Endothelial cell (in vitro differentiated cells): ENCODE data around the gene NUAK2. TPM values are rescaled to one million over a fixed set of nuclear protein-coding genes. Genes with fewer than 3 reads are reported as not detected.
"Not testable (repeated sequence)": the region's sequence is repeated elsewhere in the genome, so short reads cannot be mapped to it uniquely, and the experiment has no call there.

Experiments used
- DNase-seq: peaks from one replicate; pipeline ENCODE4 v3.0.0; 2021; ENCODE audit warnings: low spot score
- H3K27ac Mint-ChIP-seq: one replicate; pipeline ENCODE4 v1.8.0; 2021; ENCODE audit warnings: mixed read lengths, inconsistent platforms; ENCODE audit not compliant: unreplicated experiment
- H3K27me3 Mint-ChIP-seq: one replicate; pipeline ENCODE4 v1.8.0; 2021; ENCODE audit warnings: mild to moderate bottlenecking, moderate library complexity, mixed read lengths, inconsistent platforms; ENCODE audit not compliant: unreplicated experiment
- H3K36me3 Mint-ChIP-seq: one replicate; pipeline ENCODE4 v1.8.0; 2021; ENCODE audit warnings: mild to moderate bottlenecking, low read depth, mixed read lengths, inconsistent platforms; ENCODE audit not compliant: unreplicated experiment
- H3K4me1 Mint-ChIP-seq: one replicate; pipeline ENCODE4 v1.8.0; 2021; ENCODE audit warnings: mild to moderate bottlenecking, mixed read lengths, inconsistent platforms; ENCODE audit not compliant: unreplicated experiment
- H3K4me3 Mint-ChIP-seq: one replicate; pipeline ENCODE4 v1.8.0; 2021; ENCODE audit warnings: mild to moderate bottlenecking, mixed read lengths, inconsistent platforms; ENCODE audit not compliant: unreplicated experiment
- H3K9me3 Mint-ChIP-seq: one replicate; pipeline ENCODE4 v1.8.0; 2021; ENCODE audit warnings: mixed read lengths, inconsistent platforms; ENCODE audit not compliant: unreplicated experiment
- total RNA-seq: library from RNA; stranded (reverse); fragmentation: NEBNext Ultra II Directional; extraction: Animal tissue kit (Norgen Biotek cat#: 25700); gene quantifications from one replicate; pipeline ENCODE4 v1.2.1, GENCODE V29; 2021; ENCODE audit not compliant: unreplicated experiment
- TF ChIP-seq, protein P1 (sequence below): fragments of 200-600 bp; sonication (generic); IDR thresholded peaks from one replicate; pipeline ENCODE4 v1.5.0; 2021; ENCODE audit warnings: antibody characterized with exemption; ENCODE audit not compliant: unreplicated experiment

The NUAK2 gene
- total RNA-seq, 1 donor from 2014 or later, result 3.6 TPM

DNA sequence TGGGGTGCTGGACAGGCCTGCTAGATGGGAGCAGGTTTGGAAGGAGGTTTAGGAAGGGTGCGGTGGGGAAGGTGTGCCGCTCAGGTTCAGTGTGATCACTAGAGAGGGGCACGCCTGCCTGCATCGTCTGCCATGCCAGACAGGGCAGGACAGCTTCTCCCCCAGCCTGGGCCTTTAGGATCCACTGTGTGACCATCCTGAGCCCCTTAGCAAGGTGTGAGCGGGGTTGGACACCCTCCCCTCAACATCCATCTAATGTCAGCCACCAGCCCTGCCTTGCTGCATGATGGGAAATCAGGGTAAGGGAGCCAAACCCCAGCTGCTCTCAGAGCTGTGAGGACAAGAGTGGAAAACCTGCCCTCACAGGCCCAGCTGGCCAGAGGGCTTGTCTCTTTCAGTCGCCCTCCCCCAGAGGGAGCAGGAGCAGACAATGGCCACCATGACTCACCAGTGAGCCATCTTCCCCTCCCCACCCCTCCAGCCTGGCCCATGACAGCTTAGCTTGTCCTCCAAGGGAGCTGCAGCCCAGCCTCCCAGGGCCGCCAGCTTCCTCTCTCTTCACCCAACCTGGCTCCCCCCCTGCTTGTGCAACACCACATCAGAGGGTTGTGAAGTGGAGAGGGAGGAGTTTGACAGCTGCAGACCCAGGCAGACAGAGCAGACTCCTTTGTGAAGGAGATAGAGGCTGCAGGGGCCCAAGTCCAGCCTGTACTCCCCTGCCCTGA lies 37.0 kb downstream of the NUAK2 start:
- Mint-ChIP-seq H3K4me3 (no peak overlapping the region), H3K36me3 (no peaks in the 10 kb centered on the region), H3K9me3 (no peaks in the 10 kb centered on the region), H3K27ac (peak overlapping the region; percentile 20), H3K4me1 (peaks cover 26% of the 10 kb centered on the region), H3K27me3 (peaks cover 7% of the 10 kb centered on the region)
- peak; percentile 53 for DNase-seq
- TF ChIP-seq, protein P1, sequence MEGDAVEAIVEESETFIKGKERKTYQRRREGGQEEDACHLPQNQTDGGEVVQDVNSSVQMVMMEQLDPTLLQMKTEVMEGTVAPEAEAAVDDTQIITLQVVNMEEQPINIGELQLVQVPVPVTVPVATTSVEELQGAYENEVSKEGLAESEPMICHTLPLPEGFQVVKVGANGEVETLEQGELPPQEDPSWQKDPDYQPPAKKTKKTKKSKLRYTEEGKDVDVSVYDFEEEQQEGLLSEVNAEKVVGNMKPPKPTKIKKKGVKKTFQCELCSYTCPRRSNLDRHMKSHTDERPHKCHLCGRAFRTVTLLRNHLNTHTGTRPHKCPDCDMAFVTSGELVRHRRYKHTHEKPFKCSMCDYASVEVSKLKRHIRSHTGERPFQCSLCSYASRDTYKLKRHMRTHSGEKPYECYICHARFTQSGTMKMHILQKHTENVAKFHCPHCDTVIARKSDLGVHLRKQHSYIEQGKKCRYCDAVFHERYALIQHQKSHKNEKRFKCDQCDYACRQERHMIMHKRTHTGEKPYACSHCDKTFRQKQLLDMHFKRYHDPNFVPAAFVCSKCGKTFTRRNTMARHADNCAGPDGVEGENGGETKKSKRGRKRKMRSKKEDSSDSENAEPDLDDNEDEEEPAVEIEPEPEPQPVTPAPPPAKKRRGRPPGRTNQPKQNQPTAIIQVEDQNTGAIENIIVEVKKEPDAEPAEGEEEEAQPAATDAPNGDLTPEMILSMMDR, result no peak

DNA sequence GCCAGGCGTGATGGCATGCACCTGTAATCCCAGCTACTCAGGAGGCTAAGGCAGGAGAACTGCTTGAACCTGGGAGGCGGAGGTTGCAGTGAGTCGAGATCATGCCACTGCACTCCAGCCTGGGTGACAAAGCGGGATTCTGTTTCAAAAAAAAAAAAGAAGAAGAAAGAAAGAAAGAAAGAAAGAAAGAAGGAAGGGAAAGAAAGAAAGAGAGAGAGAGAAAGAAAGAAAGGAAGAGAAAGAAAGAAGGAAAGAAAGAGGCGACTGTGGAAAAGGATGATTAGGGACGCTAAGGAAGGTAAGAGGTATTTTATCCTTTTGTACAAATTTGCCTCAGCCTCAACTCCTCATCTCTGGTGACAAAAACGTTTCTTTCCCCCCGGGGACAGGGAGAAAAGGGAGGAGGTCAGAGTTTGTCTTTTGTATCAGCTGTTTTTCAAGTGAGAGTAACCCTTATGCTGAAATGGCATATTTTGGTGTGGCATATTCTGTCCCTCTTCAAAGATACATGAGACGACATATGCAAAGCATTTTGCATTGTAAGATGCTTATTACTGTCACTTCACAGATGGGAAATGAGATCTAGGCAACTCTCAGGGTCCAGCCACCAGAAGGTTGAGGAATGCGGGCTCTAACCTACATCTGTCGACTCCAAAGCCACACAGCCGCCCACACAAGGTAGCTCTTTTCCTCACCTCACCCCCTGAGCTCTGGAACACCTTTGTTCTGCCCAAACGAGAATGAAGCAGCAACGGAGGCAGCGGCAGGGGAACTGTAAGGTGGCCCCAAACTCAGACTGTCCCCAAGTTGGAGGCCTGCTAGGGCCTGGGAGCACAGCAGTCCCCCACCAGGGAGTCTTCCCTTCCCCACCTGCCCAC lies 38.0 kb downstream of the NUAK2 start:
- Mint-ChIP-seq H3K27ac (no peak overlapping the region), H3K9me3 (no peaks in the 10 kb centered on the region), H3K4me3 (no peak overlapping the region), H3K4me1 (peaks cover 25% of the 10 kb centered on the region), H3K27me3 (peaks cover 7% of the 10 kb centered on the region), H3K36me3 (no peaks in the 10 kb centered on the region)
- TF ChIP-seq, protein P1, result no peak
- no peak for DNase-seq

DNA sequence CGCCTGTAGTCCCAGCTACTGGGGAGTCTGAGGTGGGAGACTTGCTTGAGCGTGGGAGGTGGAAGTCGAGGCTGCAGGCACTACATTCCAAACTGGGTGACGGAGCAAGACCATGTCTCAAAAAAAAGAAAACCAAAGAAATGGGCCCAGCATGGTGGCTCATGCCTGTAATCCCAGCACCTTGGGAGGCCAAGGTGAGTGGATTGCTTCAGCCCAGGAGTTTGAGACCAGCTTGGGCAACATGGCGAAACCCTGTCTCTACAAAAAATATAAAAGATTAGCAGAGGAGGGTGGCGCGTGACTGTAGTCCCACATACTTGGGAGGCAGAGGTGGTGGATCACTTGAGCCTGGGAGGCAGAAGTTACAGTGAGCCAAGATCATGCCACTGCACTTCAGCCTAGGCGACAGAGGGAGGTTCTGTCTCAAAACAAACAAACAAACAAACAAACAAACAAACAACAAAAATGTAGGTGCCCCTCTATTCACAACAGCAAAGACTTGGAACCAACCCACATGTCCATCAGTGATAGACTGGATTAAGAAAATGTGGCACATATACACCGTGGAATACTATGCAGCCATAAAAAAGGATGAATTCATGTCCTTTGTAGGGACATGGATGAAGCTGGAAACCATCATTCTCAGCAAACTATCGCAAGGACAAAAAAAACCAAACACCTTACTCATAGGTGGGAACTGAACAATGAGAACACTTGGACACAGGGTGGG lies 40.7 kb downstream of the NUAK2 start:
- not testable (repeated sequence) for H3K4me3 Mint-ChIP-seq, H3K4me1 Mint-ChIP-seq

DNA sequence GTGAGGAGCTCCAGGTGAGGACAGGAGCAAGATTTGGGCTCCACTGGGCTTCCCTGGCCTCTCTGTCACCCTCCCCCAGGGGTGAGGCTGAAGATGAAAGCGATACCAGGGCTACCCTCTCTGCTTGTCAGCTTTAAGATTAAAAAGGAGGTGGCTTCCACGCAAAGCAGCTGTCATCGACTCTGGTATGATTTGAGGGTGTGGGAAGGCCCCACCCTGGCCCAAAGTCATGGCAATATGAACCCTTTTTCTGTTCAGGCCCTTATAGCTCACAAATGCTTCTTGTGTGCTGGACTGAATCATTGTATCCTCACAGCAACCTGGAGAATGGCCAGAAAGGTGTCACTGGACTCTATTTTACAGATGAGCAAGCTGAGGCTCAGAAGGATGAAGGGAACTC lies 41.6 kb downstream of the NUAK2 start:
- H3K27ac Mint-ChIP-seq, result no peak overlapping the region
- H3K4me1 Mint-ChIP-seq, result peaks cover 2% of the 10 kb centered on the region
- H3K27me3 Mint-ChIP-seq, result peaks cover 7% of the 10 kb centered on the region
- TF ChIP-seq, protein P1, result no peak
- H3K36me3 Mint-ChIP-seq, result no peaks in the 10 kb centered on the region
- H3K9me3 Mint-ChIP-seq, result no peaks in the 10 kb centered on the region
- no peak for DNase-seq
- no peak overlapping the region for H3K4me3 Mint-ChIP-seq

More for the DNA sequence above, 40.7 kb downstream of the NUAK2 start:
- not testable (repeated sequence) for H3K27me3 Mint-ChIP-seq, H3K36me3 Mint-ChIP-seq, DNase-seq, H3K27ac Mint-ChIP-seq, H3K9me3 Mint-ChIP-seq

DNA sequence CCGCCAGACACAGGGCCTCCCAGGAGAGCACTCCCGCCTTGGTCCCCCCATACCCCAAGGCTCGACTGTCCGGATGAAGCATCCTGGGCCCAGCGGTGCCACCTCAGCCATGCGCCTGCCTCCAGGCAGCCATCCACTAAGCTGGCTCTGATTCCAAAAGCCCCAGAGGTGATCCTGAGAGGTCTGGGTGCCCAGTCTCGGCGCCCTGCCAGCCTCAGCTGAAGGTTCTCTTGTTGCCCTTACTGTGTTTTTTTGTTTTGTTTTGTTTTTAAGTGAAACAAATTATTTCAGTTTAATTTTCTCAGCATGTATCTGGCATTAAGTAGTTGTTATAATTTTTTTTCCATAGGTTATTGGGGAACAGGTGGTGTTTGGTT lies 44.9 kb downstream of the NUAK2 start:
- DNase-seq, result no peak
- H3K36me3 Mint-ChIP-seq, result peaks cover 7% of the 10 kb centered on the region
- H3K4me1 Mint-ChIP-seq, result no peaks in the 10 kb centered on the region
- no peak overlapping the region for H3K4me3 Mint-ChIP-seq
- no peak overlapping the region for H3K27ac Mint-ChIP-seq
- no peaks in the 10 kb centered on the region for H3K9me3 Mint-ChIP-seq
- TF ChIP-seq, protein P1, result no peak
- H3K27me3 Mint-ChIP-seq, result peaks cover 7% of the 10 kb centered on the region
